ENCODE measurements around the gene ZNF148. TPM values are rescaled to one million over a fixed set of nuclear protein-coding genes. Genes with fewer than 3 reads are reported as not detected.
"Not testable (repeated sequence)": the region's sequence is repeated elsewhere in the genome, so short reads cannot be mapped to it uniquely, and the experiment has no call there.

The ZNF148 gene
- total RNA-seq (2014; rRNA removed; shearing (Covaris generic)): 27.0 and 27.8 TPM in 2 replicates

- H3K36me3 ChIP-seq: peaks cover 6% of the 10 kb centered on the region; the same call in 1 of the 2 replicates
Measured at GRCh38 chr3:125374996-125375941, at the start of gene ZNF148. Gene ZNF148, minus strand, starts transcription at chr3:125375325. Its CDS starts 61,685 bp downstream, at chr3:125313640.

GRCh38 chr3:125418306-125418705 is 43.2 kb upstream of the ZNF148 start:
- Histone ChIP-seq H3K36me3 (no peaks in the 10 kb centered on the region), H3K27ac (no peak overlapping the region), H3K9me3 (replicated peaks) (no peaks in the 10 kb centered on the region), H3K27me3 (no peaks in the 10 kb centered on the region), H3K4me1 (no peaks in the 10 kb centered on the region), H3K4me3 (no peak overlapping the region)
- DNase-seq: no peak

More at GRCh38 chr3:125374996-125375941, at the start of gene ZNF148:
- peak within 1 kb of the TSS; percentile 76 for H3K4me3 ChIP-seq
- peak; percentile 86 to 89 for DNase-seq
- peak within 1 kb of the TSS; percentile 72 for H3K27ac ChIP-seq
- H3K9me3 ChIP-seq (replicated peaks): no peaks in the 10 kb centered on the region
- H3K4me1 ChIP-seq: 0 out of 2 replicates have a peak, but pooled peaks cover 3% of the 10 kb centered on the region
- no peaks in the 10 kb centered on the region for H3K27me3 ChIP-seq

- Histone ChIP-seq H3K36me3 (no peaks in the 10 kb centered on the region), H3K27me3 (no peaks in the 10 kb centered on the region), H3K9me3 (replicated peaks) (no peaks in the 10 kb centered on the region)
Measured at GRCh38 chr3:125416235-125416634, 41.1 kb upstream of the ZNF148 start.

GRCh38 chr3:125414669-125415068 is 39.5 kb upstream of the ZNF148 start:
- Histone ChIP-seq H3K4me3 (no peak overlapping the region), H3K4me1 (no peaks in the 10 kb centered on the region), H3K27ac (no peak overlapping the region), H3K36me3 (no peaks in the 10 kb centered on the region), H3K9me3 (replicated peaks) (no peaks in the 10 kb centered on the region), H3K27me3 (no peaks in the 10 kb centered on the region)
- DNase-seq: no peak

More at GRCh38 chr3:125416235-125416634, 41.1 kb upstream of the ZNF148 start:
- Histone ChIP-seq H3K4me3 (no peak overlapping the region), H3K4me1 (no peaks in the 10 kb centered on the region), H3K27ac (no peak overlapping the region)
- no peak for DNase-seq

- Histone ChIP-seq H3K27me3 (no peaks in the 10 kb centered on the region), H3K4me1 (no peaks in the 10 kb centered on the region), H3K36me3 (no peaks in the 10 kb centered on the region), H3K27ac (no peak overlapping the region), H3K4me3 (no peak overlapping the region), H3K9me3 (replicated peaks) (no peaks in the 10 kb centered on the region)
- DNase-seq: no peak
Measured at GRCh38 chr3:125410922-125411321, 35.8 kb upstream of the ZNF148 start.

- no peak overlapping the region for H3K27ac ChIP-seq
- no peak overlapping the region for H3K4me3 ChIP-seq
- H3K4me1 ChIP-seq: no peaks in the 10 kb centered on the region
- H3K36me3 ChIP-seq: no peaks in the 10 kb centered on the region
- DNase-seq: no peak
- H3K27me3 ChIP-seq: no peaks in the 10 kb centered on the region
- H3K9me3 ChIP-seq (replicated peaks): no peaks in the 10 kb centered on the region
Measured at GRCh38 chr3:125406070-125406469, 30.9 kb upstream of the ZNF148 start.

GRCh38 chr3:125405515-125405914 is 30.4 kb upstream of the ZNF148 start:
- not testable (repeated sequence) for H3K27me3 ChIP-seq; H3K4me3 ChIP-seq; H3K36me3 ChIP-seq; DNase-seq; H3K4me1 ChIP-seq; H3K27ac ChIP-seq; H3K9me3 ChIP-seq (replicated peaks)

GRCh38 chr3:125403789-125404188 is 28.7 kb upstream of the ZNF148 start:
- Histone ChIP-seq H3K27me3 (no peaks in the 10 kb centered on the region), H3K36me3 (no peaks in the 10 kb centered on the region), H3K4me3 (no peak overlapping the region), H3K9me3 (replicated peaks) (no peaks in the 10 kb centered on the region), H3K27ac (no peak overlapping the region), H3K4me1 (no peaks in the 10 kb centered on the region)
- DNase-seq: no peak

GRCh38 chr3:125402639-125403038 is 27.5 kb upstream of the ZNF148 start:
- Histone ChIP-seq H3K36me3 (no peaks in the 10 kb centered on the region), H3K4me1 (no peaks in the 10 kb centered on the region), H3K27me3 (no peaks in the 10 kb centered on the region), H3K9me3 (replicated peaks) (no peaks in the 10 kb centered on the region), H3K4me3 (no peak overlapping the region), H3K27ac (no peak overlapping the region)
- no peak for DNase-seq

GRCh38 chr3:125401402-125401801 is 26.3 kb upstream of the ZNF148 start:
- no peaks in the 10 kb centered on the region for H3K4me1 ChIP-seq
- H3K4me3 ChIP-seq: no peak overlapping the region
- H3K27ac ChIP-seq: no peak overlapping the region
- no peaks in the 10 kb centered on the region for H3K27me3 ChIP-seq
- H3K9me3 ChIP-seq (replicated peaks): no peaks in the 10 kb centered on the region
- no peak for DNase-seq
- H3K36me3 ChIP-seq: no peaks in the 10 kb centered on the region

- no peak for DNase-seq
- H3K9me3 ChIP-seq (replicated peaks): no peaks in the 10 kb centered on the region
- H3K4me1 ChIP-seq: no peaks in the 10 kb centered on the region
- no peak overlapping the region for H3K27ac ChIP-seq
- H3K27me3 ChIP-seq: no peaks in the 10 kb centered on the region
- no peak overlapping the region for H3K4me3 ChIP-seq
- no peaks in the 10 kb centered on the region for H3K36me3 ChIP-seq
Measured at GRCh38 chr3:125398952-125399351, 23.8 kb upstream of the ZNF148 start.

- H3K36me3 ChIP-seq: no peaks in the 10 kb centered on the region
- DNase-seq: no peak
- H3K4me3 ChIP-seq: no peak overlapping the region
- no peaks in the 10 kb centered on the region for H3K27me3 ChIP-seq
- H3K27ac ChIP-seq: no peak overlapping the region
- H3K4me1 ChIP-seq: no peaks in the 10 kb centered on the region
- no peaks in the 10 kb centered on the region for H3K9me3 ChIP-seq (replicated peaks)
Measured at GRCh38 chr3:125395091-125395490, 20.0 kb upstream of the ZNF148 start.

- H3K27me3 ChIP-seq: no peaks in the 10 kb centered on the region
- H3K36me3 ChIP-seq: no peaks in the 10 kb centered on the region
- no peak overlapping the region for H3K27ac ChIP-seq
- no peaks in the 10 kb centered on the region for H3K4me1 ChIP-seq
- no peak overlapping the region for H3K4me3 ChIP-seq
- H3K9me3 ChIP-seq (replicated peaks): no peaks in the 10 kb centered on the region
- DNase-seq: no peak
Measured at GRCh38 chr3:125394406-125394805, 19.3 kb upstream of the ZNF148 start.

- Histone ChIP-seq H3K27me3 (no peaks in the 10 kb centered on the region), H3K27ac (no peak overlapping the region), H3K9me3 (replicated peaks) (peaks cover 7% of the 10 kb centered on the region; the same call in 1 of the 2 replicates), H3K4me1 (no peaks in the 10 kb centered on the region), H3K4me3 (no peak overlapping the region), H3K36me3 (no peaks in the 10 kb centered on the region)
- DNase-seq: no peak
Measured at GRCh38 chr3:125389282-125389681, 14.2 kb upstream of the ZNF148 start.

GRCh38 chr3:125388369-125388768 is 13.2 kb upstream of the ZNF148 start:
- not testable (repeated sequence) for H3K27me3 ChIP-seq; DNase-seq; H3K36me3 ChIP-seq; H3K4me1 ChIP-seq; H3K4me3 ChIP-seq; H3K9me3 ChIP-seq (replicated peaks); H3K27ac ChIP-seq
